KMS-11 (cell line): ENCODE measurements around the gene UGGT1.

Source experiments
- H2AFZ ChIP-seq: fragments of 200-600 bp; sonication (generic); 2 replicates; pipeline ENCODE4 v1.6.1; 2016; ENCODE audit warnings: antibody characterized with exemption, mixed run types, low read depth
- H3K27ac ChIP-seq: fragments of 200-600 bp; sonication (generic); 2 replicates; pipeline ENCODE4 v1.6.1; 2016; ENCODE audit warnings: mild to moderate bottlenecking, mixed run types
- H3K27me3 ChIP-seq: fragments of 200-600 bp; sonication (generic); 2 replicates; pipeline ENCODE4 v1.6.1; 2017; ENCODE audit warnings: mild to moderate bottlenecking, low read depth, mixed run types, moderate library complexity; ENCODE audit not compliant: insufficient read depth
- H3K36me3 ChIP-seq: fragments of 200-600 bp; sonication (generic); 2 replicates; pipeline ENCODE4 v1.6.1; 2017; ENCODE audit warnings: mild to moderate bottlenecking, mixed run types; ENCODE audit not compliant: insufficient read depth
- H3K4me1 ChIP-seq: fragments of 200-600 bp; sonication (generic); 2 replicates; pipeline ENCODE4 v1.6.1; 2016; ENCODE audit warnings: mild to moderate bottlenecking, low read depth, mixed run types; ENCODE audit not compliant: poor library complexity, severe bottlenecking
- H3K4me2 ChIP-seq: fragments of 200-600 bp; sonication (generic); 2 replicates; pipeline ENCODE4 v1.7.0; 2016; ENCODE audit warnings: mild to moderate bottlenecking, mixed run types
- H3K4me3 ChIP-seq: fragments of 200-600 bp; sonication (generic); IDR thresholded peaks from 2 replicates; pipeline ENCODE4 v1.6.1; 2017; ENCODE audit warnings: low read depth, low read length, mixed read lengths; ENCODE audit not compliant: insufficient read depth
- H3K79me2 ChIP-seq: fragments of 200-600 bp; sonication (generic); 2 replicates; pipeline ENCODE4 v1.6.1; 2016; ENCODE audit warnings: low read depth, mixed run types; ENCODE audit not compliant: insufficient read depth
- H3K9ac ChIP-seq: fragments of 200-600 bp; sonication (generic); 2 replicates; pipeline ENCODE4 v1.6.1; 2016; ENCODE audit warnings: mild to moderate bottlenecking, mixed run types
- H4K20me1 ChIP-seq: fragments of 200-600 bp; sonication (generic); 2 replicates; pipeline ENCODE4 v1.6.1; 2016; ENCODE audit warnings: mild to moderate bottlenecking, mixed run types; ENCODE audit not compliant: insufficient read depth
- TF ChIP-seq, protein P1 (sequence below): fragments of 200-600 bp; sonication (generic); conservative IDR thresholded peaks from 2 replicates; pipeline ENCODE4 v1.6.1; 2017; ENCODE audit warnings: low read depth, mild to moderate bottlenecking, antibody characterized with exemption, low read length, moderate library complexity, mixed read lengths

The UGGT1 gene

DNA sequence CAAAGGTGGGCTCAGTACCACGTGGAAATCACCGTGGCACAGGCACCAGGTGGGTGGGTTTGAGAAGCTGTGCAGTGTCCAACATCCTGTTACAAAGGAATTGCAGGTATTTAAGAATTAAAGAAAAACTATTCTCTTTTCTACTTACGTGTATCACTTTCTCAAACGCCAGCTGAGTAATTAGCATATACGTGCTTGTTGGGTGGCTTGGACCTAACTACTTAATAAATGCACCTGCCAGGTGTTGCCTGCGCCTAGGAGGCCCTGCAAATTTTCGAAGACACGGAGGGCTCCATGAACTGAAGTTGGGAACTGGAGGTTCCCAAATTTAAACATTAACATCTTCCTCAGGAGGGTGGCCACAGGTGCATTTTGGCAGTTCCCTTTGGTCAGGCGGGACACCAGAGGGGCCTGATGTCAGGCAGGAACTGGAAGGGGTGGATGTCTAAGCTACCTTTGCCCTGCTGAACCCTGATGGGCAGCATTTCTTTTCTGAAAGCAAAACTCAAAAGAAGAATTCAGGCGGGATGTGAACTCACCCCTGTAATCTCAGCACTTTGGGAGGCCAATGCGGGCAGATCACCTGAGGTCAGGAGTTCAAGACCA is 142.9 kb downstream of the UGGT1 start:
- Histone ChIP-seq H2AFZ (peak overlapping the region; percentile 76), H3K27me3 (no peaks in the 10 kb centered on the region), H3K79me2 (no peaks in the 10 kb centered on the region), H3K4me3 (peak overlapping the region; percentile 37), H3K4me2 (no peak overlapping the region), H3K4me1 (no peaks in the 10 kb centered on the region), H3K27ac (no peak overlapping the region), H3K9ac (no peak overlapping the region), H4K20me1 (no peaks in the 10 kb centered on the region), H3K36me3 (no peaks in the 10 kb centered on the region)
- TF ChIP-seq, protein P1, sequence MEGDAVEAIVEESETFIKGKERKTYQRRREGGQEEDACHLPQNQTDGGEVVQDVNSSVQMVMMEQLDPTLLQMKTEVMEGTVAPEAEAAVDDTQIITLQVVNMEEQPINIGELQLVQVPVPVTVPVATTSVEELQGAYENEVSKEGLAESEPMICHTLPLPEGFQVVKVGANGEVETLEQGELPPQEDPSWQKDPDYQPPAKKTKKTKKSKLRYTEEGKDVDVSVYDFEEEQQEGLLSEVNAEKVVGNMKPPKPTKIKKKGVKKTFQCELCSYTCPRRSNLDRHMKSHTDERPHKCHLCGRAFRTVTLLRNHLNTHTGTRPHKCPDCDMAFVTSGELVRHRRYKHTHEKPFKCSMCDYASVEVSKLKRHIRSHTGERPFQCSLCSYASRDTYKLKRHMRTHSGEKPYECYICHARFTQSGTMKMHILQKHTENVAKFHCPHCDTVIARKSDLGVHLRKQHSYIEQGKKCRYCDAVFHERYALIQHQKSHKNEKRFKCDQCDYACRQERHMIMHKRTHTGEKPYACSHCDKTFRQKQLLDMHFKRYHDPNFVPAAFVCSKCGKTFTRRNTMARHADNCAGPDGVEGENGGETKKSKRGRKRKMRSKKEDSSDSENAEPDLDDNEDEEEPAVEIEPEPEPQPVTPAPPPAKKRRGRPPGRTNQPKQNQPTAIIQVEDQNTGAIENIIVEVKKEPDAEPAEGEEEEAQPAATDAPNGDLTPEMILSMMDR = peak; percentile 36; the same call in 1 of the 2 replicates

DNA sequence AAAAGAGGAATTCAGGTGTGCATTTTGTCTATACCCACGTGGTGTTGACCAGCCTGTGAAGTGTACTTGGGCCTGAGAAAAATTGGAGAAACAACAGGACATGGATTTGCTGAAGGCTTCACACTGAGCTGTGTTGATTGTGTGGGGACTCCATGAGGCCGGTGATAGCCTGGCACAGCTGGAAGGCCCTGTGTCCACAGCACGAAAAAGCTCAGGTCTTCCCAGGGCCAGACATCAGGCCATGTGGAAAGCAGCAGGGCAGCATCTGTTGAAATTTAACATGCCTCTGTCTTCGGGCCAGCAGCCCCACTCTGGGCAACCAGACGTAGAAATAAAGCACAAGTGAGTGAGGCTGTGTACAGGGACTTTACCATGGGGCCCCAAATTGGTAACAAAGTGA is 143.6 kb downstream of the UGGT1 start:
- H3K9ac ChIP-seq = no peak overlapping the region
- H3K4me1 ChIP-seq = no peaks in the 10 kb centered on the region
- H3K4me2 ChIP-seq = no peak overlapping the region
- no peak overlapping the region for H2AFZ ChIP-seq
- H3K36me3 ChIP-seq = no peaks in the 10 kb centered on the region
- TF ChIP-seq, protein P1 = no peak
- H3K4me3 ChIP-seq = no peak overlapping the region
- no peaks in the 10 kb centered on the region for H4K20me1 ChIP-seq
- H3K27me3 ChIP-seq = no peaks in the 10 kb centered on the region
- no peak overlapping the region for H3K27ac ChIP-seq
- no peaks in the 10 kb centered on the region for H3K79me2 ChIP-seq

DNA sequence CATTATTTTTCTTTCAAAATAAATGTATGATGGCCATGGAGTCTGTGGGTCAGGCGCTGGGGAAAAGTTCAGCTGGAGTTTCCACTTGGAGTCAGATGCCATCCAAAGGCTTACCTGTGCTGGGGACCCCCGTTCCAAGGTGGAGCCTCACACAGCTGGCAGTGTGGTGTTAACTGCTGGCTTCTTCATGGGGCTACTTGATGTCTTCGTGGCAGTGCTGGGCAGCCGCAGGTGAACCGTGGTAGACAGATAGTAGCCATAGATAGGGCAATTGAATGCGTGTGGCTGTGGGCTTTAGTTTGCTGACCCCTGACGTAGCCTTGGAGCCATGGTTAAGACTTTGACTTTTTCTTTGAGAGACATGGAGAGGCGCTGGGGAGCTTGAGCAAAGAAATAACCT is 144.6 kb downstream of the UGGT1 start:
- no peak overlapping the region for H3K4me3 ChIP-seq
- no peak overlapping the region for H3K9ac ChIP-seq
- no peak overlapping the region for H3K27ac ChIP-seq
- H4K20me1 ChIP-seq = no peaks in the 10 kb centered on the region
- H3K27me3 ChIP-seq = no peaks in the 10 kb centered on the region
- H3K36me3 ChIP-seq = no peaks in the 10 kb centered on the region
- TF ChIP-seq, protein P1 = no peak
- no peaks in the 10 kb centered on the region for H3K79me2 ChIP-seq
- H2AFZ ChIP-seq = no peak overlapping the region
- no peaks in the 10 kb centered on the region for H3K4me1 ChIP-seq
- H3K4me2 ChIP-seq = no peak overlapping the region

DNA sequence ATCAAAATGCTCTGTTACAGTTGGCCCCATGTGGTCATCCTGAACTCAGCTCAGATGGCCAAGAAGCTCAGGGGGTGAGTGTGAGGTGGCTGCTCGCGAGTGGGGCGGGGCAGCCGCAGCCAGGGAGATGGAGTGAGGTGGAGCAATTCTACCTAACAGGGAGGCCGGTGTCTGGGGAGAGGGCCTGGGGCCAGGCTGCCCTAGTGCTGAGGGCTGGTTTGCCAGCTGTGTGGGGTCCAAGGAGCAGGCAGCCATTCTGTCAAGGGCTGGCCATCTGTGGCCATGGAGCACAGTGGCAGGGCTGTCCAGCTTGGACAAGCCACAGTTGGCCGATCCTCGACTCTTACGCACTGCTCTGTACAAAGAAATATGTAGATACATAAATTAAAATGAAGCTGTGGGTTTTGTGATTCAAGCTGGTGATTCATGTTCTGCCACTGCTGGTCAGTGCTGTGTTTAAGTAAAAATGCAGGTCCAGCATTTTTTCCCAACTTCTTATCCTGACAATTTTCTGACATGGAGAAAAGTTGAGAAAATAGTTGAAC is 145.6 kb downstream of the UGGT1 start:
- no peak overlapping the region for H2AFZ ChIP-seq
- H3K4me3 ChIP-seq = no peak overlapping the region
- H3K27ac ChIP-seq = no peak overlapping the region
- no peak overlapping the region for H3K9ac ChIP-seq
- H3K4me1 ChIP-seq = no peaks in the 10 kb centered on the region
- no peaks in the 10 kb centered on the region for H3K79me2 ChIP-seq
- H4K20me1 ChIP-seq = no peaks in the 10 kb centered on the region
- no peak overlapping the region for H3K4me2 ChIP-seq
- H3K36me3 ChIP-seq = no peaks in the 10 kb centered on the region
- TF ChIP-seq, protein P1 = no peak
- no peaks in the 10 kb centered on the region for H3K27me3 ChIP-seq
